Caco-2 (cell line): ENCODE results near the gene TRNAU1AP. TPM values are rescaled to one million over a fixed set of nuclear protein-coding genes. Genes with fewer than 3 reads are reported as not detected.

ENCODE experiments used
- BruUV-seq: library from RNA; stranded (reverse); fragments of 400-500 nt; replicated peaks from 2 replicates; lab custom pipeline; 2021; lab: Mats Ljungman, UMichigan
- CTCF ChIA-PET: fragments of 300-600 bp; sonication (Branson Sonifier 250); formaldehyde crosslinking; loops from one replicate; lab custom pipeline; 2022; ENCODE audit warnings: antibody characterized with exemption; lab: Charles Lee
- POLR2A ChIA-PET: fragments of 300-600 bp; sonication (Branson Sonifier 250); formaldehyde crosslinking; loops from one replicate; lab custom pipeline; 2022; ENCODE audit warnings: antibody characterized with exemption; lab: Charles Lee
- DNase-seq, 2 experiments: peaks; one replicate each; pipeline versions ENCODE4 v3.0.0 to v3.0.0-alpha.2; 2020 to 2022
- H3K27me3 ChIP-seq: replicated peaks from 2 replicates; pipeline ENCODE4 v1.6.0; 2011; ENCODE audit warnings: low read length; ENCODE audit not compliant: control insufficient read depth, insufficient read depth
- H3K36me3 ChIP-seq: 2 replicates; pipeline ENCODE4 v1.5.1; 2011; ENCODE audit warnings: low read length; ENCODE audit not compliant: control insufficient read depth, insufficient read depth
- H3K4me1 ChIP-seq: fragments of 250-450 bp; sonication (Bioruptor Pico); 2 replicates; pipeline ENCODE4 v1.5.1; 2020; ENCODE audit warnings: mild to moderate bottlenecking
- H3K4me3 ChIP-seq: 2 replicates; pipeline ENCODE4 v1.5.1; 2011; ENCODE audit warnings: low read depth, mild to moderate bottlenecking, control low read depth, low read length
- H3K9me3 ChIP-seq: fragments of 250-450 bp; sonication (Bioruptor Pico); 2 replicates; pipeline ENCODE4 v1.5.1; 2020; ENCODE audit warnings: mild to moderate bottlenecking, moderate library complexity
- H3K27ac Mint-ChIP-seq: one replicate; pipeline ENCODE4 v1.8.0; 2022; ENCODE audit warnings: mixed read lengths; ENCODE audit not compliant: unreplicated experiment
- H3K27me3 Mint-ChIP-seq: one replicate; pipeline ENCODE4 v1.8.0; 2022; ENCODE audit warnings: mixed read lengths; ENCODE audit not compliant: insufficient read depth, unreplicated experiment
- H3K36me3 Mint-ChIP-seq: one replicate; pipeline ENCODE4 v1.8.0; 2022; ENCODE audit warnings: mild to moderate bottlenecking, mixed read lengths; ENCODE audit not compliant: insufficient read depth, unreplicated experiment
- H3K4me1 Mint-ChIP-seq: one replicate; pipeline ENCODE4 v1.8.0; 2022; ENCODE audit warnings: low read depth, mixed read lengths; ENCODE audit not compliant: unreplicated experiment
- H3K4me3 Mint-ChIP-seq: one replicate; pipeline ENCODE4 v1.8.0; 2022; ENCODE audit warnings: mild to moderate bottlenecking, moderate library complexity, mixed read lengths; ENCODE audit not compliant: unreplicated experiment
- H3K9me3 Mint-ChIP-seq: one replicate; pipeline ENCODE4 v1.8.0; 2022; ENCODE audit warnings: mixed read lengths; ENCODE audit not compliant: unreplicated experiment
- CTCF ChIP-seq, 2 experiments: fragments of 200-600 bp in 1 of 2; IDR thresholded peaks; 1 replicate in 1 of 2; 2 replicates in 1 of 2; pipeline versions ENCODE4 v1.5.1 to v1.8.0; 2011 to 2022; ENCODE audit warnings: antibody characterized with exemption in 1 of 2, control low read depth in 1 of 2, inconsistent platforms in 1 of 2, low read depth in 1 of 2, low read length in 1 of 2, mild to moderate bottlenecking in 1 of 2, moderate library complexity in 1 of 2; ENCODE audit not compliant: insufficient read depth in 1 of 2, severe bottlenecking in 1 of 2, unreplicated experiment in 1 of 2
- intact Hi-C: fragments of 100-400 bp; cut with micrococcal nuclease; formaldehyde crosslinking; loops from one replicate; pipeline ENCODE4 v1.10.0; 2022; ENCODE audit not compliant: unreplicated experiment
- total RNA-seq: library from RNA; stranded (reverse); gene quantifications from 2 replicates; pipeline ENCODE4 v1.2.3, GENCODE V29; 2022

Gene TRNAU1AP
- total RNA-seq, 1 experiment from 2014 or later = 23.1 TPM

- ChIA-PET CTCF (no interaction called here), POLR2A (interaction anchor here (0.7 kb wide), 1 partner anchor 265 kb away, joined by 3 read pairs; no protein-coding TSS in a partner anchor)
- Mint-ChIP-seq H3K36me3 (peaks cover 100% of the 10 kb centered on the region), H3K27ac (peak overlapping the region; percentile 96), H3K4me1 (no peaks in the 10 kb centered on the region), H3K9me3 (no peaks in the 10 kb centered on the region), H3K4me3 (peak overlapping the region; percentile 89), H3K27me3 (no peaks in the 10 kb centered on the region)
- Histone ChIP-seq H3K36me3 (peaks cover 3% of the 10 kb centered on the region; the same call in 1 of the 2 replicates), H3K9me3 (no peaks in the 10 kb centered on the region), H3K27me3 (no peaks in the 10 kb centered on the region), H3K4me1 (peaks cover 25% of the 10 kb centered on the region), H3K4me3 (no peak overlapping the region)
- TF ChIP-seq CTCF (IDR thresholded peaks at IDR 0.05; ENCODE audit: insufficient read depth in 1 of 2, low read depth in 1 of 2, low read length in 1 of 2, severe bottlenecking in 1 of 2, unreplicated experiment in 1 of 2) = no peak
- intact Hi-C loops = loop anchor here (5.0 kb wide), 1 partner anchor 263 kb away; no protein-coding TSS in a partner anchor
- no TSS peak for BruUV-seq
- peak in 1 of 2 experiments; percentile 52 for DNase-seq
Observed at GRCh38 chr1:28510273-28510969, 42.5 kb upstream of the TRNAU1AP start.

- H3K27ac Mint-ChIP-seq = peak overlapping the region; percentile 96
Observed at GRCh38 chr1:28510970-28511440, 41.9 kb upstream of the TRNAU1AP start.

More at GRCh38 chr1:28510970-28511440, 41.9 kb upstream of the TRNAU1AP start:
- Histone ChIP-seq H3K4me3 (no peak overlapping the region), H3K27me3 (no peaks in the 10 kb centered on the region), H3K4me1 (peaks cover 25% of the 10 kb centered on the region), H3K9me3 (no peaks in the 10 kb centered on the region), H3K36me3 (peaks cover 3% of the 10 kb centered on the region; the same call in 1 of the 2 replicates)
- Mint-ChIP-seq H3K36me3 (peaks cover 100% of the 10 kb centered on the region), H3K9me3 (no peaks in the 10 kb centered on the region), H3K4me3 (peak overlapping the region; percentile 89), H3K27me3 (no peaks in the 10 kb centered on the region), H3K4me1 (no peaks in the 10 kb centered on the region)
- no peak for DNase-seq
- no peak for TF ChIP-seq CTCF (IDR thresholded peaks at IDR 0.05; ENCODE audit: insufficient read depth in 1 of 2, low read depth in 1 of 2, low read length in 1 of 2, severe bottlenecking in 1 of 2, unreplicated experiment in 1 of 2)
- ChIA-PET CTCF (interaction anchor here (0.6 kb wide), 1 partner anchor 208 kb away, joined by 3 read pairs; no protein-coding TSS in a partner anchor), POLR2A (interaction anchor here (0.7 to 0.8 kb wide), 2 partner anchors 71 to 266 kb away, joined by 3 read pairs; no protein-coding TSS in a partner anchor)
- BruUV-seq = no TSS peak
- intact Hi-C loops = loop anchor here (5.0 kb wide), 1 partner anchor 264 kb away; no protein-coding TSS in a partner anchor
